Parathyroid adenoma (tissue), 2 donors: ENCODE measurements around the gene TLK2.

Source experiments
- H2AFZ ChIP-seq: fragments of 300-600 bp; sonication (generic); one replicate; pipeline ENCODE4 v1.7.0; 2017; ENCODE audit warnings: antibody characterized with exemption, mild to moderate bottlenecking
- H3K27ac ChIP-seq: fragments of 300-600 bp; sonication (generic); one replicate; pipeline ENCODE4 v1.7.0; 2017
- H3K27me3 ChIP-seq: fragments of 300-600 bp; sonication (generic); one replicate; pipeline ENCODE4 v1.7.0; 2017; ENCODE audit warnings: low read length; ENCODE audit not compliant: control insufficient read depth, insufficient read depth
- H3K36me3 ChIP-seq: fragments of 300-600 bp; sonication (generic); one replicate; pipeline ENCODE4 v1.7.0; 2017; ENCODE audit warnings: low read length; ENCODE audit not compliant: control insufficient read depth, insufficient read depth
- H3K4me1 ChIP-seq: fragments of 300-600 bp; sonication (generic); one replicate; pipeline ENCODE4 v1.7.0; 2017; ENCODE audit warnings: control low read depth
- H3K4me2 ChIP-seq: fragments of 300-600 bp; sonication (generic); one replicate; pipeline ENCODE4 v1.7.0; 2017; ENCODE audit warnings: low read length
- H3K4me3 ChIP-seq: fragments of 300-600 bp; sonication (generic); one replicate; pipeline ENCODE4 v1.7.0; 2017; ENCODE audit warnings: low read depth, low read length
- H3K79me2 ChIP-seq: fragments of 300-600 bp; sonication (generic); one replicate; pipeline ENCODE4 v1.7.0; 2017; ENCODE audit warnings: control low read depth
- H3K9ac ChIP-seq: fragments of 300-600 bp; sonication (generic); one replicate; pipeline ENCODE4 v1.7.0; 2017; ENCODE audit warnings: mild to moderate bottlenecking
- H3K9me3 ChIP-seq: fragments of 300-600 bp; sonication (generic); one replicate; pipeline ENCODE4 v1.7.0; 2017; ENCODE audit warnings: low read length; ENCODE audit not compliant: control insufficient read depth
- CTCF ChIP-seq: fragments of 300-600 bp; sonication (generic); IDR thresholded peaks from one replicate; pipeline ENCODE4 v1.7.0; 2017; ENCODE audit warnings: antibody characterized with exemption, mild to moderate bottlenecking
- donor health status: primary hyperparathyroidism.

The TLK2 gene

GRCh38 chr17:62595484-62595883, 116.9 kb downstream of the TLK2 start:
- Histone ChIP-seq H2AFZ (no peak overlapping the region), H3K36me3 (no peaks in the 10 kb centered on the region), H3K9me3 (no peaks in the 10 kb centered on the region), H3K27me3 (no peaks in the 10 kb centered on the region), H3K9ac (no peak overlapping the region), H3K4me1 (no peaks in the 10 kb centered on the region), H3K4me3 (no peak overlapping the region), H3K4me2 (no peak overlapping the region), H3K79me2 (no peaks in the 10 kb centered on the region), H3K27ac (no peak overlapping the region)
- no peak for TF ChIP-seq CTCF

GRCh38 chr17:62596662-62597061, 118.0 kb downstream of the TLK2 start:
- Histone ChIP-seq H3K4me3 (no peak overlapping the region), H3K27me3 (no peaks in the 10 kb centered on the region), H2AFZ (no peak overlapping the region), H3K4me1 (no peaks in the 10 kb centered on the region), H3K27ac (no peak overlapping the region), H3K79me2 (no peaks in the 10 kb centered on the region), H3K9ac (no peak overlapping the region), H3K4me2 (no peak overlapping the region), H3K36me3 (no peaks in the 10 kb centered on the region), H3K9me3 (no peaks in the 10 kb centered on the region)
- TF ChIP-seq CTCF, result no peak

- Histone ChIP-seq H3K27ac (no peak overlapping the region), H3K9ac (no peak overlapping the region), H3K79me2 (no peaks in the 10 kb centered on the region), H3K36me3 (no peaks in the 10 kb centered on the region), H3K4me3 (no peak overlapping the region), H2AFZ (no peak overlapping the region), H3K27me3 (no peaks in the 10 kb centered on the region), H3K4me2 (no peak overlapping the region), H3K9me3 (no peaks in the 10 kb centered on the region), H3K4me1 (no peaks in the 10 kb centered on the region)
- TF ChIP-seq CTCF, result no peak
Observed at GRCh38 chr17:62597150-62597549, 118.5 kb downstream of the TLK2 start.

GRCh38 chr17:62597920-62598319, 119.3 kb downstream of the TLK2 start:
- no peaks in the 10 kb centered on the region for H3K36me3 ChIP-seq
- no peaks in the 10 kb centered on the region for H3K4me1 ChIP-seq
- H3K27ac ChIP-seq, result no peak overlapping the region
- H3K27me3 ChIP-seq, result no peaks in the 10 kb centered on the region
- H3K9me3 ChIP-seq, result no peaks in the 10 kb centered on the region
- no peak overlapping the region for H3K4me3 ChIP-seq
- no peak overlapping the region for H3K4me2 ChIP-seq
- no peaks in the 10 kb centered on the region for H3K79me2 ChIP-seq
- TF ChIP-seq CTCF, result no peak
- H2AFZ ChIP-seq, result no peak overlapping the region
- H3K9ac ChIP-seq, result no peak overlapping the region

- H2AFZ ChIP-seq, result no peak overlapping the region
- no peaks in the 10 kb centered on the region for H3K36me3 ChIP-seq
- no peaks in the 10 kb centered on the region for H3K27me3 ChIP-seq
- H3K9me3 ChIP-seq, result no peaks in the 10 kb centered on the region
- no peak overlapping the region for H3K4me2 ChIP-seq
- no peak for TF ChIP-seq CTCF
- H3K79me2 ChIP-seq, result no peaks in the 10 kb centered on the region
- no peak overlapping the region for H3K27ac ChIP-seq
- no peak overlapping the region for H3K4me3 ChIP-seq
- H3K9ac ChIP-seq, result no peak overlapping the region
- no peaks in the 10 kb centered on the region for H3K4me1 ChIP-seq
Observed at GRCh38 chr17:62599964-62600657, 121.5 kb downstream of the TLK2 start.
